HFF-Myc (cell line): ENCODE results near the gene RAB31.

Experiments
- DNase-seq: peaks from one replicate; pipeline ENCODE4 v3.0.0-alpha.2; 2011; ENCODE audit warnings: low read depth; ENCODE audit errors: extremely low read depth
- H3K4me3 ChIP-seq: replicated peaks from 2 replicates; pipeline ENCODE4 v1.5.1; 2011; ENCODE audit warnings: low read depth, mild to moderate bottlenecking, control low read depth, low read length
- CTCF ChIP-seq: IDR thresholded peaks from 2 replicates; pipeline ENCODE4 v1.5.1; 2012; ENCODE audit warnings: mild to moderate bottlenecking, low read depth, low read length, control low read depth; ENCODE audit errors: missing control alignments

Gene RAB31

GRCh38 chr18:9803698-9804516 lies 95.8 kb downstream of the RAB31 start:
- no peak overlapping the region for H3K4me3 ChIP-seq
- no peak for DNase-seq
- TF ChIP-seq CTCF: no peak

- H3K4me3 ChIP-seq: no peak overlapping the region
- no peak for TF ChIP-seq CTCF
- DNase-seq: no peak
Measured at GRCh38 chr18:9804517-9805104, 96.5 kb downstream of the RAB31 start.

DNA sequence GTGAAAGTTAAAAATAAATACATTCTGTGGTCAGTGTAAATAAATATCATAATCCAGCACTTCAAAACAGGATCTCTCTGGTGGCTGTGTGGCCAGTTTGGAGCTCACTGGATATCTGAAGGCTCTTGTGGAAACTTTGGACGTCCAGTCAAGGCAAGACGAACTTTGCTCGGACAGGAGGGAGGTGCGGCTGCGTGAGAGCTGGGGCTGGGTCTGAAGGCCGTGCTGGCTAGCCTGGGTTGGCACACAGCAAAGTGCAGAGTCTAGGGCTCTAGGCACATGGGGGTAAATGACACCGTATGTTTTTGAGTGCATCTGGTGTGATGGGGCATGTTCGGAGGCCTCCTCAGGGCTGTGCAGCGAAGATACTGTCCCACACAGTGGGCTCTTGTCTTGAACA lies 98.8 kb downstream of the RAB31 start:
- TF ChIP-seq CTCF: no peak
- DNase-seq: no peak
- no peak overlapping the region for H3K4me3 ChIP-seq

- DNase-seq: no peak
- TF ChIP-seq CTCF: no peak
- no peak overlapping the region for H3K4me3 ChIP-seq
Measured at GRCh38 chr18:9808295-9809241, 100.5 kb downstream of the RAB31 start.

DNA sequence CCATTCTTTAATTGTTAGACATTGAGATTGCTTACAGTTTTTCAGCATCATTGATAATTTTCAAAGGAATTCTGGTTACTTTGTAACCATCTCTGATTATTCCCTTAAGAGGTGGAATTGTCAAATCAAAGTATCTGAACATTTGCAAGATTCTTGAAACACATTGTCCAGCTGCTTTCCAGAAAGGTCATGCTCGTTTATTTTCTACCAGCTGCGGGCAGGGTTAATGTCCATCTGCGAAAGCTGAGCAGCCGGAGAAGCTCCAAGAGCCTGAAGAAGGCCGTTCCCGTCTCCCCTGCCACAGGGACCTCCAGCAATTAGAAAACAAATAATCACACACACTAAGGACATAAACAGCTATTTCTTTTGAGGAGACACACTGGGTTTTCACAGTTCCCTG lies 101.6 kb downstream of the RAB31 start:
- DNase-seq: no peak
- no peak for TF ChIP-seq CTCF
- H3K4me3 ChIP-seq: no peak overlapping the region

- no peak for DNase-seq
- no peak for TF ChIP-seq CTCF
- no peak overlapping the region for H3K4me3 ChIP-seq
Measured at GRCh38 chr18:9810299-9810698, 102.2 kb downstream of the RAB31 start.
